ENCODE measurements around the gene MEPCE.
A peak's percentile ranks its signal among the peaks of the same experiment; 100 is the strongest.

Gene MEPCE

GRCh38 chr7:100465702-100466311 lies 36.2 kb downstream of the MEPCE start:
- no peak overlapping the region for H3K27ac ChIP-seq (replicated peaks; ENCODE audit: low read length)
- H2BK15ac ChIP-seq (ENCODE audit: low read length): no peak overlapping the region
- H2BK5ac ChIP-seq (ENCODE audit: low read length): no peak overlapping the region
- H2AK5ac ChIP-seq (ENCODE audit: low read depth, low read length): no peak overlapping the region
- no peak overlapping the region for H3K18ac ChIP-seq (ENCODE audit: low read length)
- peaks cover 4% of the 10 kb centered on the region in 2 donors for H3K4me1 ChIP-seq (ENCODE audit: control insufficient read depth in 2 of 2, insufficient read depth in 1 of 2, low read depth in 1 of 2, low read length in 2 of 2)
- no peak overlapping the region for H4K8ac ChIP-seq (ENCODE audit: low read depth, low read length)
- H3K79me1 ChIP-seq (ENCODE audit: low read depth, low read length): no peaks in the 10 kb centered on the region
- peak overlapping the region; percentile 34 for H3K9ac ChIP-seq (ENCODE audit: low read depth, low read length, poor library complexity)
- H3K36me3 ChIP-seq (replicated peaks in 1 of 2; ENCODE audit: control insufficient read depth in 2 of 2, insufficient read depth in 2 of 2, low read length in 2 of 2): peaks cover 5 to 20% of the 10 kb centered on the region in 2 donors
- no peaks in the 10 kb centered on the region for H3K27me3 ChIP-seq (ENCODE audit: control insufficient read depth in 3 of 3, insufficient read depth in 3 of 3, low read depth in 1 of 3, low read length in 3 of 3)
- no peak overlapping the region for H3K4ac ChIP-seq (ENCODE audit: low read length)
- H3K14ac ChIP-seq (ENCODE audit: low read length): no peak overlapping the region
- peak; percentile 54 for DNase-seq (ENCODE audit: low spot score)
- peak overlapping the region; percentile 31 for H3K4me2 ChIP-seq (ENCODE audit: insufficient read depth, low read length, poor library complexity, severe bottlenecking)
- no CpG with 5 or more reads among the region's 17 CpGs for WGBS, 2 donors (ENCODE audit: extremely low coverage in 2 of 2, insufficient read length in 2 of 2, insufficient replicate concordance in 1 of 2)
- no peak overlapping the region for H2BK12ac ChIP-seq (ENCODE audit: low read length)
- no peak overlapping the region for H2AFZ ChIP-seq (ENCODE audit: low read length)
- H3K23ac ChIP-seq (ENCODE audit: low read depth, low read length, poor library complexity): no peak overlapping the region
- no peaks in the 10 kb centered on the region for H3K9me3 ChIP-seq (replicated peaks in 1 of 2; ENCODE audit: control insufficient read depth in 2 of 2, insufficient read depth in 1 of 2, low read depth in 1 of 2, low read length in 2 of 2)
- H3K4me3 ChIP-seq (ENCODE audit: low read length in 2 of 2): no peak overlapping the region
- no peak overlapping the region for H4K91ac ChIP-seq (ENCODE audit: low read depth, low read length, poor library complexity)
- H2BK120ac ChIP-seq (ENCODE audit: low read depth, low read length): no peak overlapping the region

- Histone ChIP-seq H2BK5ac (ENCODE audit: low read length) (no peak overlapping the region), H3K27me3 (ENCODE audit: control insufficient read depth in 3 of 3, insufficient read depth in 3 of 3, low read depth in 1 of 3, low read length in 3 of 3) (no peaks in the 10 kb centered on the region), H3K4me1 (ENCODE audit: control insufficient read depth in 2 of 2, insufficient read depth in 1 of 2, low read depth in 1 of 2, low read length in 2 of 2) (peaks cover 4% of the 10 kb centered on the region in 2 donors), H4K91ac (ENCODE audit: low read depth, low read length, poor library complexity) (no peak overlapping the region), H3K14ac (ENCODE audit: low read length) (no peak overlapping the region), H3K79me1 (ENCODE audit: low read depth, low read length) (no peaks in the 10 kb centered on the region), H3K4ac (ENCODE audit: low read length) (peak overlapping the region; percentile 27), H3K9ac (ENCODE audit: low read depth, low read length, poor library complexity) (no peak overlapping the region), H3K4me2 (ENCODE audit: insufficient read depth, low read length, poor library complexity, severe bottlenecking) (no peak overlapping the region), H3K27ac (replicated peaks; ENCODE audit: low read length) (no peak overlapping the region), H2BK120ac (ENCODE audit: low read depth, low read length) (no peak overlapping the region), H2AFZ (ENCODE audit: low read length) (no peak overlapping the region), H3K36me3 (replicated peaks in 1 of 2; ENCODE audit: control insufficient read depth in 2 of 2, insufficient read depth in 2 of 2, low read length in 2 of 2) (peaks cover 5 to 23% of the 10 kb centered on the region in 2 donors), H3K23ac (ENCODE audit: low read depth, low read length, poor library complexity) (no peak overlapping the region), H3K18ac (ENCODE audit: low read length) (no peak overlapping the region), H3K4me3 (ENCODE audit: low read length in 2 of 2) (no peak overlapping the region), H2AK5ac (ENCODE audit: low read depth, low read length) (peak overlapping the region; percentile 13), H3K9me3 (replicated peaks in 1 of 2; ENCODE audit: control insufficient read depth in 2 of 2, insufficient read depth in 1 of 2, low read depth in 1 of 2, low read length in 2 of 2) (no peaks in the 10 kb centered on the region), H2BK12ac (ENCODE audit: low read length) (no peak overlapping the region), H4K8ac (ENCODE audit: low read depth, low read length) (peak overlapping the region; percentile 23), H2BK15ac (ENCODE audit: low read length) (no peak overlapping the region)
- no peak for DNase-seq (ENCODE audit: low spot score)
- no CpG with 5 or more reads among the region's 32 CpGs for WGBS, 2 donors (ENCODE audit: extremely low coverage in 2 of 2, insufficient read length in 2 of 2, insufficient replicate concordance in 1 of 2)
These were observed 37.3 kb downstream of the MEPCE start for GRCh38 chr7:100466653-100467605.

DNA sequence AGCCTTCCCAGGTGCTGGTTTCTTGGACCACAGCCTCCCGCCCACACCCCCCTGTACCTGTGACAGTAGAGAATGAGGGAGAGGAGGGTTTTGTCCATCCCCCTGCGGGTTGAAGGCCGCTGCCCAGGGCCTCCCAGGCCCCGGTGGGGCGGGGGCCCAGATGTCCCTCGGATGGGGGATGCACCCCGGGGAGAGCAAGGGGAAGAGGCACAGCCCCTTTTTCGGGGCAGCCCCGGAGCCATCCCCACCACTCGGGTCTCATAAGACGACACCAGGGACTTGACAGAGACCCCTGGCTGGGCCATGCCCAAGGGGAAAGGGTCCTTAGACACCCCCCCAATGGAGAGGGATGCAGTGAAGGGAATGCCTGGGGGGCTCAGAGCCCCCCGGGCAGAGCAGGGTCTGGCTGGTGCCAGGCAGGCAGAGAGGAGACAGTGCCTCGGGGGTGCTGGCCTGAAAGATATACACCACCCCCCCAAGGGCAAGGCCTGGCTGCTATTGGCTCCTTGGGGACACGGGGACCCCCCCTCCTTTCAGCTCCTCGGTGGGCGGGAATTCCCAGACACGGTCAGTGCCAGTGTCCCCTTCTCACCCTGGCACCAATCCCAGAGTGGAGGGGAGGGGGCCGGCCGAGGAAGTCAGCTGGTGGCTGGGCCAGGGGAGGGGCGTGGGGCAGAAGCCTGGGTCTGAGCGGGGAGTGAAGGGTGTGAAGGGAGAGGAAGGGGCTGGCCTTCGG lies 38.2 kb downstream of the MEPCE start:
- H4K91ac ChIP-seq (ENCODE audit: low read depth, low read length, poor library complexity): no peak overlapping the region
- WGBS, 2 donors (ENCODE audit: extremely low coverage in 2 of 2, insufficient read length in 2 of 2, insufficient replicate concordance in 1 of 2): no CpG with 5 or more reads among the region's 22 CpGs
- H3K4ac ChIP-seq (ENCODE audit: low read length): no peak overlapping the region
- no peak overlapping the region for H3K23ac ChIP-seq (ENCODE audit: low read depth, low read length, poor library complexity)
- no peak overlapping the region for H2BK120ac ChIP-seq (ENCODE audit: low read depth, low read length)
- H3K79me1 ChIP-seq (ENCODE audit: low read depth, low read length): peaks cover 1% of the 10 kb centered on the region
- H2AK5ac ChIP-seq (ENCODE audit: low read depth, low read length): peak overlapping the region; percentile 5
- no peak overlapping the region for H3K9ac ChIP-seq (ENCODE audit: low read depth, low read length, poor library complexity)
- H3K27ac ChIP-seq (replicated peaks; ENCODE audit: low read length): no peak overlapping the region
- no peak overlapping the region for H2BK12ac ChIP-seq (ENCODE audit: low read length)
- peak overlapping the region; percentile 23 for H4K8ac ChIP-seq (ENCODE audit: low read depth, low read length)
- H3K9me3 ChIP-seq (replicated peaks in 1 of 2; ENCODE audit: control insufficient read depth in 2 of 2, insufficient read depth in 1 of 2, low read depth in 1 of 2, low read length in 2 of 2): no peaks in the 10 kb centered on the region
- DNase-seq (ENCODE audit: low spot score): no peak
- no peak overlapping the region for H2AFZ ChIP-seq (ENCODE audit: low read length)
- H3K36me3 ChIP-seq (replicated peaks in 1 of 2; ENCODE audit: control insufficient read depth in 2 of 2, insufficient read depth in 2 of 2, low read length in 2 of 2): peaks cover 5 to 29% of the 10 kb centered on the region in 2 donors
- no peak overlapping the region for H3K4me3 ChIP-seq (ENCODE audit: low read length in 2 of 2)
- no peaks in the 10 kb centered on the region for H3K27me3 ChIP-seq (ENCODE audit: control insufficient read depth in 3 of 3, insufficient read depth in 3 of 3, low read depth in 1 of 3, low read length in 3 of 3)
- H3K4me1 ChIP-seq (ENCODE audit: control insufficient read depth in 2 of 2, insufficient read depth in 1 of 2, low read depth in 1 of 2, low read length in 2 of 2): peaks cover 4% of the 10 kb centered on the region in 2 donors
- no peak overlapping the region for H3K14ac ChIP-seq (ENCODE audit: low read length)
- H3K18ac ChIP-seq (ENCODE audit: low read length): no peak overlapping the region
- no peak overlapping the region for H2BK15ac ChIP-seq (ENCODE audit: low read length)
- no peak overlapping the region for H2BK5ac ChIP-seq (ENCODE audit: low read length)
- no peak overlapping the region for H3K4me2 ChIP-seq (ENCODE audit: insufficient read depth, low read length, poor library complexity, severe bottlenecking)
